GM12878 (cell line): ENCODE data around the gene TPCN1. TPM values are rescaled to one million over a fixed set of nuclear protein-coding genes. Genes with fewer than 3 reads are reported as not detected.
A peak's percentile ranks its signal among the peaks of the same experiment; 100 is the strongest.

ENCODE experiments used
- ATAC-seq: fragments of 200-7000 bp; cut with Tn5 transposase; 3 replicates; pipeline ENCODE4 v1.9.1; 2020; ENCODE audit warnings: mild to moderate bottlenecking, moderate library complexity
- BruUV-seq: library from RNA; stranded (reverse); fragments of 400-500 nt; replicated peaks from 2 replicates; lab custom pipeline; 2021; lab: Mats Ljungman, UMichigan
- CTCF ChIA-PET: fragments of 300-600 bp; sonication (Branson Sonifier 250); formaldehyde crosslinking; extraction: SDS; loops from one replicate; lab custom pipeline; 2021; ENCODE audit warnings: inconsistent platforms; lab: Yijun Ruan, JAX
- POLR2A ChIA-PET: fragments of 350-600 bp; formaldehyde crosslinking; extraction: SDS; loops from one replicate; lab custom pipeline; 2021; ENCODE audit warnings: inconsistent platforms; lab: Charles Lee
- RAD21 ChIA-PET: fragments of 300-600 bp; sonication (Branson Sonifier 250); formaldehyde crosslinking; loops from one replicate; lab custom pipeline; 2023; ENCODE audit warnings: antibody characterized with exemption; ENCODE audit not compliant: unreplicated experiment; lab: Charles Lee
- SMC1A ChIA-PET: fragments of 300-600 bp; sonication (Branson Sonifier 250); formaldehyde crosslinking; loops from one replicate; lab custom pipeline; 2023; ENCODE audit not compliant: unreplicated experiment, uncharacterized antibody; lab: Charles Lee
- DNase-seq: peaks from one replicate; pipeline ENCODE4 v3.0.0-alpha.2; 2011; ENCODE audit warnings: low read depth, low spot score
- FAIRE-seq: peaks from 3 replicates; lab custom pipeline; 2011; peaks lifted over from hg19 to GRCh38; lab: Jason Lieb, UNC
- H2AFZ ChIP-seq: 2 replicates; pipeline ENCODE4 v1.6.0; 2011; ENCODE audit warnings: low read depth, low read length, control low read depth; ENCODE audit not compliant: control insufficient read depth
- H3K27ac ChIP-seq: 2 replicates; pipeline ENCODE4 v1.5.1; 2011; ENCODE audit warnings: control low read depth; ENCODE audit not compliant: control insufficient read depth, insufficient read depth
- H3K27me3 ChIP-seq, 2 experiments: replicated peaks in 1 of 2; 2 replicates each; pipeline versions ENCODE4 v1.6.0 to v1.6.1; 2011; ENCODE audit warnings: low read length in 1 of 2; ENCODE audit not compliant: control insufficient read depth in 2 of 2, insufficient read depth in 2 of 2
- H3K36me3 ChIP-seq, 2 experiments: 2 replicates each; pipeline ENCODE4 v1.5.1; 2011; ENCODE audit warnings: low read length in 1 of 2; ENCODE audit not compliant: control insufficient read depth in 2 of 2, insufficient read depth in 2 of 2
- H3K4me1 ChIP-seq: 2 replicates; pipeline ENCODE4 v1.6.1; 2011; ENCODE audit warnings: mild to moderate bottlenecking, low read length, moderate library complexity, mixed read lengths; ENCODE audit not compliant: control insufficient read depth, insufficient read depth
- H3K4me2 ChIP-seq: 2 replicates; pipeline ENCODE4 v1.6.0; 2011; ENCODE audit warnings: control low read depth; ENCODE audit not compliant: control insufficient read depth, insufficient read depth
- H3K4me3 ChIP-seq: fragments of 200-600 bp; sonication (generic); 2 replicates; pipeline ENCODE4 v1.5.1; 2016
- H3K79me2 ChIP-seq: 2 replicates; pipeline ENCODE4 v1.6.0; 2011; ENCODE audit warnings: low read length; ENCODE audit not compliant: control insufficient read depth, insufficient read depth
- H3K9ac ChIP-seq: 2 replicates; pipeline ENCODE4 v1.8.0; 2011; ENCODE audit warnings: low read length, control low read depth, mixed read lengths; ENCODE audit not compliant: control insufficient read depth, insufficient read depth
- H3K9me3 ChIP-seq: replicated peaks from 3 replicates; pipeline ENCODE4 v1.5.1; 2011; ENCODE audit warnings: mild to moderate bottlenecking, low read length; ENCODE audit not compliant: control insufficient read depth, insufficient read depth
- H4K20me1 ChIP-seq: 2 replicates; pipeline ENCODE4 v1.6.0; 2011; ENCODE audit not compliant: control insufficient read depth, insufficient read depth
- BCL11A ChIP-seq: IDR thresholded peaks from 2 replicates; pipeline ENCODE4 v1.6.1; 2011; ENCODE audit warnings: low read depth, low read length
- CBX3 ChIP-seq: fragments of 200-600 bp; sonication (generic); IDR thresholded peaks from 2 replicates; pipeline ENCODE4 v1.6.1; 2016; ENCODE audit warnings: low read depth, borderline replicate concordance
- CHD1 ChIP-seq: IDR thresholded peaks from 2 replicates; pipeline ENCODE4 v1.6.1; 2012; ENCODE audit warnings: low read depth, low read length, improper control_type of control experiment
- HDAC2 ChIP-seq: fragments of 200-600 bp; sonication (generic); IDR thresholded peaks from 2 replicates; pipeline ENCODE4 v1.6.1; 2017
- IKZF1 ChIP-seq: fragments of 450-650 bp; conservative IDR thresholded peaks from 2 replicates; pipeline ENCODE4 v1.6.1; 2017; ENCODE audit warnings: antibody characterized with exemption, mild to moderate bottlenecking
- IRF4 ChIP-seq: IDR thresholded peaks from 2 replicates; pipeline ENCODE4 v1.6.1; 2011; ENCODE audit warnings: low read depth, low read length
- NR2C1 ChIP-seq: fragments of 450-650 bp; IDR thresholded peaks from 2 replicates; pipeline ENCODE4 v1.6.1; 2017; ENCODE audit warnings: antibody characterized with exemption, mild to moderate bottlenecking, moderate library complexity
- POU2F2 ChIP-seq: IDR thresholded peaks from 3 replicates; pipeline ENCODE4 v1.6.1; 2011; ENCODE audit warnings: low read depth, mild to moderate bottlenecking, low read length, borderline replicate concordance
- SMC3 ChIP-seq: IDR thresholded peaks from 2 replicates; pipeline ENCODE4 v1.6.1; 2011; ENCODE audit warnings: low read length, improper control_type of control experiment, borderline replicate concordance
- STAT1 ChIP-seq: fragments of 450-650 bp; conservative IDR thresholded peaks from 2 replicates; pipeline ENCODE4 v1.6.1; 2014; ENCODE audit warnings: antibody characterized with exemption, mild to moderate bottlenecking
- TAF1 ChIP-seq: IDR thresholded peaks from 2 replicates; pipeline ENCODE4 v1.6.1; 2011; ENCODE audit warnings: mild to moderate bottlenecking, low read depth, low read length, borderline replicate concordance
- USF1 ChIP-seq: IDR thresholded peaks from 2 replicates; pipeline ENCODE4 v1.6.1; 2011; ENCODE audit warnings: borderline replicate concordance, low read depth, mild to moderate bottlenecking, moderate library complexity, mixed read lengths, low read length; ENCODE audit not compliant: insufficient read depth; ENCODE audit errors: extremely low read length
- ZBTB4 ChIP-seq: fragments of 450-650 bp; formaldehyde crosslinking; IDR thresholded peaks from 2 replicates; pipeline ENCODE4 v1.4.0; 2022; ENCODE audit warnings: mild to moderate bottlenecking, moderate library complexity
- WGBS: methylation state at CpG from one replicate; pipeline ENCODE4 v1.1.6; 2016; ENCODE audit warnings: low lambda C conversion rate; ENCODE audit not compliant: insufficient replicate concordance, insufficient coverage; ENCODE audit errors: missing lambda C conversion rate; 5-methylcytosine and 5-hydroxymethylcytosine counted together
- in situ Hi-C: fragments of 300-500 bp; cut with MboI; formaldehyde crosslinking; loops from 9 replicates; pipeline ENCODE4 v1.14.3; 2018; ENCODE audit warnings: mixed read lengths
- intact Hi-C: fragments of 100-400 bp; cut with micrococcal nuclease; formaldehyde crosslinking; loops from one replicate; pipeline ENCODE4 v1.14.2; 2022; ENCODE audit not compliant: unreplicated experiment
- polyA plus RNA-seq, 11 experiments: library from polyadenylated mRNA; depleted of rRNA in 4 of 11; unstranded in 6 of 11; stranded (reverse) in 5 of 11; fragments of >200 nt; fragmentation: Nextera tagmentation in 4 of 11; fragmentation: Illumina TruSeq in 1 of 11; extraction: Ambion mirVana in 4 of 11; extraction: Trizol in 1 of 11; gene quantifications; 1 replicate in 1 of 11; 2 replicates in 10 of 11; pipeline versions ENCODE4 v1.2.1 to v1.2.3, GENCODE V29; 2011 to 2016; ENCODE audit warnings: inconsistent platforms in 2 of 11, missing spikeins in 2 of 11, low read depth in 1 of 11
- total RNA-seq, 4 experiments: library from RNA; depleted of rRNA in 3 of 4; stranded (reverse); fragments of >200 nt in 3 of 4; fragmentation: Illumina TruSeq in 1 of 4; extraction: Trizol in 1 of 4; gene quantifications; 2 replicates each; pipeline versions ENCODE4 v1.2.1 to v1.2.3, GENCODE V29; 2013 to 2021

Gene TPCN1
- total and polyA plus RNA-seq, 10 of the 15 experiments (the other 5 are each of a cell fraction or from before 2014, with no cell fraction given): 0.79 to 30.9 (median 19.4) TPM

- DNase-seq (no peak), ATAC-seq (no peak), FAIRE-seq (no peak)
- no peaks in the 10 kb centered on the region for H4K20me1 ChIP-seq
- peaks cover 12% of the 10 kb centered on the region in 2 experiments; a peak in 3 of 4 replicates for H3K36me3 ChIP-seq
- TF ChIP-seq SMC3 (no peak), STAT1 (no peak), POU2F2 (no peak), NR2C1 (no peak), USF1 (no peak), IRF4 (no peak), BCL11A (no peak), CBX3 (no peak)
- 74% methylated on average over 11 of the region's 11 CpGs for WGBS
- H3K4me3 ChIP-seq: no peak overlapping the region
- ChIA-PET RAD21 (no interaction called here), POLR2A (no interaction called here), CTCF (no interaction called here), SMC1A (interaction anchor here (1.2 to 1.8 kb wide), 2 partner anchors 14 to 18 kb away, joined by 3 to 4 read pairs; no protein-coding TSS in a partner anchor)
- no peak overlapping the region for H2AFZ ChIP-seq
- H3K9ac ChIP-seq: no peak overlapping the region
- H3K4me1 ChIP-seq: peaks cover 3% of the 10 kb centered on the region; the same call in 1 of the 2 replicates
- in situ Hi-C loops (no loop called here), intact Hi-C loops (no loop called here)
- no peak overlapping the region for H3K4me2 ChIP-seq
- no peaks in the 10 kb centered on the region for H3K9me3 ChIP-seq
- H3K27ac ChIP-seq: no peak overlapping the region
- H3K27me3 ChIP-seq: no peaks in the 10 kb centered on the region
- H3K79me2 ChIP-seq: no peaks in the 10 kb centered on the region
- TSS peak; percentile 34 for BruUV-seq
Observed at GRCh38 chr12:113242026-113242418, 20.8 kb downstream of the TPCN1 start.

GRCh38 chr12:113242560-113242959 lies 21.3 kb downstream of the TPCN1 start:
- no peaks in the 10 kb centered on the region for H3K9me3 ChIP-seq
- no peaks in the 10 kb centered on the region for H3K79me2 ChIP-seq
- no peak for FAIRE-seq
- RAD21 ChIA-PET: no interaction called here
- peaks cover 3% of the 10 kb centered on the region; the same call in 1 of the 2 replicates for H3K4me1 ChIP-seq
- H3K4me2 ChIP-seq: no peak overlapping the region
- ATAC-seq: no peak
- in situ Hi-C loops: no loop called here
- BruUV-seq: no TSS peak
- H3K27ac ChIP-seq: no peak overlapping the region
- no peak for DNase-seq
- WGBS: 97% methylated on average over 8 of the region's 8 CpGs
- no peak overlapping the region for H2AFZ ChIP-seq
- intact Hi-C loops: no loop called here
- POLR2A ChIA-PET: no interaction called here
- no peaks in the 10 kb centered on the region for H4K20me1 ChIP-seq
- no peak overlapping the region for H3K9ac ChIP-seq
- no peak overlapping the region for H3K4me3 ChIP-seq
- SMC1A ChIA-PET: interaction anchor here (1.2 to 1.8 kb wide), 2 partner anchors 13 to 18 kb away, joined by 3 to 4 read pairs; no protein-coding TSS in a partner anchor
- H3K36me3 ChIP-seq: peaks cover 12 to 14% of the 10 kb centered on the region in 2 experiments; a peak in 3 of 4 replicates
- no peaks in the 10 kb centered on the region for H3K27me3 ChIP-seq
- CTCF ChIA-PET: no interaction called here
- TF ChIP-seq HDAC2: no peak
- TF ChIP-seq ZBTB4: no peak
- TF ChIP-seq IKZF1: no peak
- no peak for TF ChIP-seq TAF1
- no peak for TF ChIP-seq CHD1
